ENCODE results near the gene DNAH6.

GRCh38 chr2:84801811-84802210 lies 285.5 kb downstream of the DNAH6 start:
- TF ChIP-seq CTCF (IDR thresholded peaks at IDR 0.05) (no peak), POLR2A (IDR thresholded peaks at IDR 0.05) (no peak)
